GM04504 (cell line): ENCODE measurements around the gene ALPP.
"Not testable (repeated sequence)": the region's sequence is repeated elsewhere in the genome, so short reads cannot be mapped to it uniquely, and the experiment has no call there.

Experiments
- DNase-seq: peaks from one replicate; pipeline ENCODE4 v3.0.0-alpha.2; 2012; ENCODE audit warnings: low read depth

Gene ALPP

GRCh38 chr2:232422051-232422450, 43.5 kb downstream of the ALPP start:
- DNase-seq: no peak

DNA sequence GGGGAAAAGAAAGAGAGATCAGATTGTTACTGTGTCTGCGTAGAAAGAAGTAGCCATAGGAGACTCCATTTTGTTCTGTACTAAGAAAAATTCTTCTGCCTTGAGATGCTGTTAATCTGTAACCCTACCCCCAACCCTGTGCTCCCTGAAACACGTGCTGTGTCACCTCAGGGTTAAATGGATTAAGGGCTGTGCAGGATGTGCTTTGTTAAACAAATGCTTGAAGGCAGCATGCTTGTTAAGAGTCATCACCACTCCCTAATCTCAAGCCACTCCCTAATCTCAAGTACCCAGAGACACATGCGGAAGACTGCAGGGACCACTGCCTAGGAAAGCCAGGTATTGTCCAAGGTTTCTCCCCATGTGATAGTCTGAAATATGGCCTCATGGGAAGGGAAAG, 44.4 kb downstream of the ALPP start:
- DNase-seq: not testable (repeated sequence)

- DNase-seq: not testable (repeated sequence)
These were observed 44.9 kb downstream of the ALPP start for GRCh38 chr2:232423407-232423806.

DNA sequence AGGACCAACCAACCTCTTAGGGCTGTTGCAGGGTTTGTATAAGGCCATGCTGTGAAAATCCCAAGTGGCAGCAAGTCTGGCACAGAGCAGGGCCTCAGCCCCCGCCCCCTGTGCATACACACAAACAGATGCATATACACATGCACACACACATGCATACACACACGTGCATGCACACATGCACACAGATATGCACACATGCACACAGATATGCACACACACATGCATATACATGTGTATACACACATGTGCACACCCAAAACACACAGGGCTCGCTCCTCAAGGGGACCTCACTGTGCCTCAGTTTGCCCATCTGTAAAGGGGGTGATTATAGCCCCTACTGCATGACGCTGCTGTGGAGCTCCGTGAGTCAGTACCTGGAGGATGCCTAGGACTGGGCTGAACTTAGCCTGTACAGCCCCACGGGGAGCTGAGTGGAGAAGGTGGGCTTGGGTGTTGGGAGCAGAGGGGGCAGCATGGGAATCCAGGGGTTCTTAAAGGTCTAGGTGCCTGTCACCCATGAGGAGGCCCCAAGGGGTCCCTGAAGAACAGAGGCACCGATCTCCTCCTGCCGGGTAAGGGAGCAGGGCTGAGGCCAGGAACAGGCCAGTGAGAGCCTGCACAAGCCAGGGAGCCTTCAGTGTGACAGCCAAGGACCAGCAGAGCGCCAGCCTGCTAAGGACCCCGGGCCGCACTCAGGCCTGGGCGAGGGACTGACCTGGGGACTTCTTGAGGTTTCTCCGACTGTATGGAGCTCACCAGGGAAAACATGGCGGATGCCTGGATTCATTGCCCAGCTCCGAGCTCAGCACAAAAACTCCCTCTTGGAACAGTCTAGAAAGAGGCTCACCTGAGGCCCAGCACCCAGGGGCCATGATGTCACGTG, 53.4 kb downstream of the ALPP start:
- no peak for DNase-seq
